GM18909 (cell line): ENCODE results near the gene TMEM107.
A peak's percentile ranks its signal among the peaks of the same experiment; 100 is the strongest.

Experiments
- ATAC-seq: cut with Tn5 transposase; IDR thresholded peaks from one replicate; pipeline ENCODE4 v1.9.1; 2021; ENCODE audit warnings: mild to moderate bottlenecking; ENCODE audit not compliant: unreplicated experiment, poor library complexity

Gene TMEM107

DNA sequence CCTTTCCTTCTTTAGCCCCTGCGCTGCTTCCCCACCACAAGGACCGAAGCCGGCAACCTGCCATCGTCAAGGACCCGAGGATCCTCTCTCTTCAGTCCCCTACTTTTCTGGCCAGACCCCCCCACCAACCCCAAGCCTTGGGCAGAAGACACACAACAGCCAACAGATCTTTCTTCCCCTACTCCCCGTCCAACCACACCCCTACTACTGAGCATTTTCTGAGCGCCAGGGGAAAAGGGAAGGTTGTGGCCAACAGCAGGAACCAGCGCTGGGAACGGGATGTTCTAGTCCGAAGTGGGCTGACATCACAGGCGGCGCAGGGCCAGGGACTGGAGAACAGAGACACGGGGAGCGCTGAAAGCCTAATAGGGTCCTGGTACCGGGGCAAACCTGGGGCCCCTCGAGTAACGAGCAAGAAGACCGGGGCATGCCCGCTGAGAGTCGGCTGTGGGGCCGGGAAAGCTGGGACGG is 24.5 kb downstream of the TMEM107 start:
- no peak for ATAC-seq

DNA sequence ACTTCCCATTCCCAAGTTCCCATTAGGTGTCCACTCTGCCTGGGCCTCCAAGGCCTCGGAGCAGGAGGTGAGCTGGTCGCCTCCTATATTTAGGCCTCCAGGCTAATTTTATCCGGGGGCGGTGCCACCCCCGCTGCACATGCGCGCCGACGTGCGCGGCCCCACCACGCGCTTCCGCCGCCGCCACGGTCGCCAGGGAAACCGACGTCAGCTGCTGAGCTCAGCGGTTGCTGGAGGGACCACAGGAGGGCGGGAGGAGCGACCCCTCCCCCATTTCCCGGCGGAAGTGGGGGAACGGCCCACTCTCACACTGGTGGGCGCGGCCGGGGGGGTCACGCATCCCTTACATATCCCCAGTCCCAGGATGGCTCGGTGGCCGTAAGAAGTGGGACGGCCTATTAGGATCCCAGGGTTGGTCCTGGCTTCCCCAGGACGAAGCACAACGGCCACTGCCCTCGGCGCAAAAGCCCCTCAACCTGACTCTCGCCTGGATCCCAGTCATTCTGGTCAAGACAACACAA is 25.0 kb downstream of the TMEM107 start:
- peak; percentile 41 for ATAC-seq

DNA sequence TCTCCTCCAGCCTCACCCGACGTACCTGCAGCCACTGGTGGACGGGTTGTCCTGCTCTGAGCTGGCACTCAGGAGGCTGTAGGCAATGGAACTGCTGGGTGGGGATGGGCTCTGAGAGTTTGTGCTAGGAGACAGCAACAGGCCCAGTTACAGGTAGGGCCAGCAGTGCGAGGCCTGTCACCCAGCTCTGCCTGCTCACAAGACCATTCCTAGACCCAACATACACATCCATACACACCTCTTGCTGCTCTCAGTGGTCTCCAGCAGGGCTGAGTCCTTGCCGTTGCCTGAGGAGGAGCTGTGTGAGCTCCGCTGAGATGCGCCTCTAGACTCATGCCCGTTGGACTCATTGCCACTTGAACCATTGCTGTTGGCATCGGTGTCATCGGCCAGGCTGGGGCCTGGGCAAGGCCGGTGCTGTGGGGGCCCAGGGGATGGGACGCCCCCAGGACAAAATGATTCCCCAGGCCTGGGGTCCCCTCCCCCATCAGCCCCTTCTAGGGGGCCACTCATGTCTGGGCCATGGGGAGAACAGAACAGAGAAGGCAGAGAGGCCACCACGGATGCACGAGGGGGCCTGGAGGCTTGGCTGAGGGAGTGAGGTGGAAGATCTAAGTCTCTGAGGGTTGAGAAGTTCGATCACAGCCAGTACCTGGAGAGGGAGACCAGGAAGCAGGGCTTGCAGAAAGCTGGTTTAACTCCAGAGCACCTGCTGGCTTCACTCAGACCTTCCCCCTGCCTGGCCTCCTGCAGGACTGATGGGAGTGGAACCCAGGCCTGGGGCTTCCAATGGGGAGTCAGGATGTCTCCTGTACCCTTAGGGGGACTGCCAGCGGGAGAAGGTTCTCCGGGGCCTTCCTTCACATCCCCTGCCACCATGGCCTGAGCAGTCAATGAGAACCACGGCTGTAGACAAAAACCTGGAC is 25.7 kb downstream of the TMEM107 start:
- ATAC-seq, result no peak

DNA sequence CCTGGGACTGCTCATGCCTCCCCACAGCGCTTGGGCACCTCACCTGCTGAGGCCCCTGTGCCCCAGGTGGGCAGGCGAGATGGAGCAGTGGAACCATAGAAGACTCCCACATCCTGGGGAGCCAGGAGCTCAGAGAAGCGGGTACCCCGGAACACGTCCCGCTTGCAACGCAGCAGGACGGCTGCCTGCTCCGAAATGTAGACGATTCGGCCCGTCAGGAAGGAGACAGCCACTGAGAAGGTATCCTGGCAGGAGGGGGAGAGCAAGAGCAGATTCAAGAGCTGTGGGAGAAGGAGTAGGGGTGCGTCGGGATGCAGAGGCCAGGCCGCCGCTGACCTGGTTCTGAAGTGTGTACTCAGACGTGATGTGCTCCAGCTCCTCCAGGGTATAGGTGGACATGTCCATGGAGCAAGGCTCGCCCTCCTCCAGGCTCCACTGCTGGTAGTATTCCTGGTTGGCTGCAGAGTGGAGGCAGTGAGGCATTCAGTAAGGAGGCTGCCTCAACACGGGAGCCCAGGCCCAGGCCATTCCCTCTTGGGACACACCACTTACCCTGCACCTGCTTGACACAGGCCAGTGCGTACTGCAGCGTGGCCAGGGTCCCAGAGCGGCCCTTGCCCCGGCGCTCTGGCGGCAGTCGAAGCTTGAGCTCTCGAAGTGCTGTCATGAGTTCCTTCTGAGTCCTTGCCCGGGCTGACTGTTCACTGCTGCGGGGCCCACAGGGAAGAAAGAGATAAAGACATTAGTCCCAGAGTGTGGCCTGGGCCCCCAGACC is 26.6 kb downstream of the TMEM107 start:
- ATAC-seq, result no peak

DNA sequence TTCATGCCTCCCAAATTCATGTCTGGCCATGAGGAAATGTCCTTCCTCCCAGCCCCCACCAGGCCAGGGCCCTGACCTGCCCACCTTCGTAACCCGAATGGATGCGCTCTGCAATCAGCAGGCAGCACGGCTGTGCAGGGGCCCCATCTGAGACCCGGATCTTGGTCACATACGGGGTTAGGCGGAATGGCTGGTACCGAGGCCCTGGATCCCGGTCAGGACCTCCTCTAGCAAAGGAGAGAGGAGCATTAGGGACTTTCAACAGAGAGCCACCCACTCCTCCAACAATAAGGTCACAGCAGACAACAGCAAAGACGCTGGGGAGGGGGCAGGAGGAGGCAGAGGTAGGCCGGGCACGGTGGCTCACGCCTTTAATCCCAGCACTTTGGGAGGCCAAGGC is 27.6 kb downstream of the TMEM107 start:
- ATAC-seq, result no peak

DNA sequence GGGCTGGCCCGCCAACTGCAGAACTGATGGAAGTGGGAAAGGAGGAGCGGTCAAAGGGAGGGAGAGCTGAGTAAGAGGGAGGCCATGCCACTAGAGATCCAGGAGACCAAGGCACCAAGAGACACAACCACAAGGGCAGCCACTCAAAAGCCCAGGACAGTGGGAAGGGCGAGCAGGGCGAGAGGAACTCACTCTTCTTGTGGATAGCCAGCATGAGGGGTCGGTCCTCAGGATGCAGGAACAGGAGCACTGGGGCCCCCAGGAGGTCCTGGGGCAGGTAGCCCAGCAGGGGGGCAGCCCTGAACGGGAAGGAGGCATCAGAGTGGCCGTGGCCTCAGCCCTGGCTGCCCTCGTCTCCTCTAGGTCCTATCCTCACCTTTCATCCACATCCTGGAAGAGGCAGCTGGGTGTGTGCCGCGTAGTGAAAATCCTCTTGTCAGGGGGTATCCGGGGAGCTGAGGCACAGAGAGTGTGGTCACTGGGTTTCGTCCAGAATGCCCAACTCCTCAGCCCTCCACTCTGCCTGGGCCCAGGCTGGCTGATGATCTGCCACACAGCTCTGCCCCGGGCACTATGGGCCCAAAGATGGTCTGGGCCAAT is 28.3 kb downstream of the TMEM107 start:
- ATAC-seq, result no peak

DNA sequence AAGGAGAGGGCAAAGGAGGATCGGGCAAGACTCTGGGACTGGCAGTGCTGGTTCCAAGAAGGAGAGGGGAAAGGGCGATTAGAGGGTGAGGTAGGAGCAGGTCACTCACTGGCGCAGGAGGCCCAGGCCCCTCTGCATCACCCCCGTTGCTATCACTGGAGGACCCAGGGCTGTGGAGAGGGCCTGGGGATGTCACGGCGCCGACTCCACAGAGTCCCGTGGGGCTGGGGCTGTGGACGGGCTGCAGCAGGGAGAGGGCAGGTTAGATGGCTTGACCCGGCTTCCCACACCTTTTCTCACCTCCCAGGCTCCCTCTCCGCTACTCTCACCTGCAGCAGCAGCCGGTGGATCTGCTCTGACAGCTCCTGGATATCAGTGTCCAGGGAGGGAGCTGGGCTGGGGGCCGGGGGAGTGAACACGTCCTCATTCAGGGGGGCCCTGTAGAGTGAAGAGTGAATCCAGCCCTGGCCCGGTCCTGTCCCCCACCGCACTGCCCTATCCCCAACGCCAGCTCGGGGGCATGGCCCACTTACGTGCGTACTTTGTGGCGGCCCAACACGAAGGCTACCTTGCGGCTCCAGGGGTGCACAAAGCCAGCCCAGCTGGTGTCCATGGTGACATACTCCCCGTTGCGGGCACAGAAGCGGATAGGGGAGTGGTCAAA is 28.9 kb downstream of the TMEM107 start:
- ATAC-seq, result no peak

DNA sequence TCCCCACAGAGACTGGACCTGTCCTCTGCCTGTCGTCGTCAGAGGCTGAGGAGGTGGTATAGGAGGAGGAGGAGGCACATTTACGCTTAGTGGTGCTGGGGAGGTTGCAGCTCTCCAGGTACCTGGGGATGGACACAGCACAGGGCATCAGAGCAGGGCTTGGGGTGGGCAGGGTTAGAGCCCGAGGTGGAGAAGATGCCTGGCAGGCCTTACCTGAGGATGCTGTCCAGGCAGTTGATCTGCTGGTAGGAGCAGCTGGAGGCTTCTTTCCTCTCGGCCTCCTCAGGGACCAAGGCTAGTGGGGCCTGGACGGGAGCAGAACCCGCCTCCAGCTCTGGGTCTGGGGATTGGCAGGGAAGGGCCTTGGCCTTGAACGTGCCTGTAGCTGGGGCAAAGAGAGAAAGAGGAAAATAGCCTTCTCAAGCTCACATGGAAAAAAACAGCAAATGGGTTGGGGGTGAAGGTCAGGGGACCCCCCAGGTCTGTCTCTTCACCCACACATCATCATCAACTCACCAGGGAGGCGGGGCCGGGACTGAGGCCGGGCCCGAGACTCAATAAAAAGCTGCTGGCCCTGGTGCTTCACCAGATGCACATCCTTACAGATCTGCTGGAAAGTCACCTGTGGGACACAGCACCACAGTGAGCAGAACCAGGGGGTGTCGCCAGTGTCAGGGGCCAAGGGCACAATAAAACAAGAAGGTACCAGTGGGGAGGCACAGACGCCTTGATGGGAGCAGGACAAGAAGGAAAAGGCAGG is 29.6 kb downstream of the TMEM107 start:
- ATAC-seq, result no peak

DNA sequence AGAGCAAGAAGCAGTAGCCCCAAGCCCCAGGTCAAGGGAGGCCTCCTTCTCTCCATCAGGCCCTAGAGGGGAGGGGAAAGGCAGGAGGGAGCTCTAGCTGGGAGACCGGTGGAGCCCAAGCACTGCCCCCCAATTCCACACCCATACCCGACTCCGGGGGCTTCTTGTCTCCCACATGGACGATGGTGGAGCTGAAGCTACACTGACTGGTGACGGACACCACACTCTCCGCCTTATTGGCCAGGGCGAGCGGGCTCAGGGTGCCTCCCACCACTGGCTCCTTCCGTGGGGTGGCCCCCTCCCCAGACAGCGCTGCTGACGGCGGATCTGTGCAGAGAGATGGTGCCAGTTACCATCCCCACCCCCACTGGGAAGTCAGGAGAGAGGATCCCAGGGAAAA is 30.4 kb downstream of the TMEM107 start:
- no peak for ATAC-seq

DNA sequence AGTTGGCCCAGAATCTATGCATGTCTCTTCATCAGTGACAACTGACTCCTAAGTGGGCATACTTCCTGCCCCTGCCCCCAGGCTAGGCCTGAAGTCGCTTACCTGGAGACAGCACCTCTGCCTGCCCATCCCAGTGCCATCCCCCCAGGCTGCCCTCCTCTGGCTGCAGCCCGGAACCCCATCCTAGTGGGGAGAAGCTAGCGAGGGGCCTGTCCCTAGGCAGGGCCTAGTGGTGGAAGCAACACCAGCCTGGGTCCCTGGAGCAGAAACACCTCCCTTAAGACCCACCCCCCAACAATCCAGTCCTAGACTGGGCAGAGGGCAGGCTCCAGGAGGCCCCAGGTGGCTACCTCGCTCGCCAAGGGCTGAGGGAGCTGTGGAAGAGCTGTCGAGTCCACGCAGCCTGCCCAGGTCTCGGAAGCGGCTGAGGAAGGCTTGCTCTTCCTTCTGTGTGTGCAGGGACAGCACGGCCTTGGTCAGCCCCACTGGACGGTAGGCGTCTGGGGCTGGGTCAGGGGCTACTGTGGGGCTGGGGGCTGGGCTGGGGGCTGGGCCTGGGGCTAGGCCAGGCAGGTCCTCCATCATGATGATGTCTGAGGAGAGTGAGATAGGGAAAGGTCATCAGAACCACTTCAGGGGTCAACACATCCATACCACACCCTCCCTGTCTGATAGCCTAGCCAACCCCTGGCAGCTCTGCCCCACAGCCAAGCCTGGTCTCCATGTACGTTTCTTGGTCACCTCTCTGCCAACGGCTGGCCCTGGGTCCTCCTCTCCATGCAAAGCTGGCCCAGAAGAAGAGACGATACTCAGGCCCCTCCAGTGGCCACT is 31.6 kb downstream of the TMEM107 start:
- ATAC-seq, result no peak

DNA sequence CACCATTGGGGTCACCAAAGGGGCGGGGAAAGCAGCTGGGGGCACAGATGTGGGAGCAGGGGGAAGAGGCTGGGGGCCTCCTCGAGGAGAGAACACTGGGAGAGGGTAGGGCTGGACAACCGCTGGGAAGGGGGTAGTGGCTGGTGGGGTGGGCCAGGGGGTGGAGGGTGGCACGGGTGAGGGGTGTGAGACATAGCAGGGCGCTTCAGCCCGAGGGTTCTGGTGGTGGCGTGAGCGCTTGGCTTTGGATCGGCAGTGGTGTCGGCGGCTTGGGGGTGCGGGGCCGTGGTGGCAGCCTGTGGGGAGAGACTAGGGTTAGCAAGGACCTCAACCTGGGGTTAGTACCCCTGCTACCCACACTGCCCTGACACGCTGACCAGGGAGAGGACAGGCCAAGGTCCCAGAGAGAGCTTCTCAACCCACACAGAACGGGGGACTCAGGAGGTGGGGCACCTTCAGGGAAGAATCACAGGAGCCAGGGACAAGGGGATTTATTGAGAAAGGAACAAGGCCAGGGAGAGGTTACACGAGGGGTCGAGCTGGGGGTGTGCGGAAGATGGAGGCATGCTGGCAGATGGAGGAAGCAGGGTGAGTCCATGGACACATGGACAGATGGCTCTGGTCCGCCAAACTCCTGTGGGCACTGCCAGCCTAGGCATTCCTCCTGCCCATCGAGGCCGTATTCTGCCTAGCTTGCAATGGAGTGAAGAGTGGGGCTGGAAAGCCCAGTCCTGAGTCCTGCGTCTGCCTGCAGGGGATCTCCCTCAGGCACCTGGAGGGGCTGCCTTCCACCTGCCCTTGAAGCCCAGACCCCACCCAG is 32.4 kb downstream of the TMEM107 start:
- ATAC-seq, result no peak

DNA sequence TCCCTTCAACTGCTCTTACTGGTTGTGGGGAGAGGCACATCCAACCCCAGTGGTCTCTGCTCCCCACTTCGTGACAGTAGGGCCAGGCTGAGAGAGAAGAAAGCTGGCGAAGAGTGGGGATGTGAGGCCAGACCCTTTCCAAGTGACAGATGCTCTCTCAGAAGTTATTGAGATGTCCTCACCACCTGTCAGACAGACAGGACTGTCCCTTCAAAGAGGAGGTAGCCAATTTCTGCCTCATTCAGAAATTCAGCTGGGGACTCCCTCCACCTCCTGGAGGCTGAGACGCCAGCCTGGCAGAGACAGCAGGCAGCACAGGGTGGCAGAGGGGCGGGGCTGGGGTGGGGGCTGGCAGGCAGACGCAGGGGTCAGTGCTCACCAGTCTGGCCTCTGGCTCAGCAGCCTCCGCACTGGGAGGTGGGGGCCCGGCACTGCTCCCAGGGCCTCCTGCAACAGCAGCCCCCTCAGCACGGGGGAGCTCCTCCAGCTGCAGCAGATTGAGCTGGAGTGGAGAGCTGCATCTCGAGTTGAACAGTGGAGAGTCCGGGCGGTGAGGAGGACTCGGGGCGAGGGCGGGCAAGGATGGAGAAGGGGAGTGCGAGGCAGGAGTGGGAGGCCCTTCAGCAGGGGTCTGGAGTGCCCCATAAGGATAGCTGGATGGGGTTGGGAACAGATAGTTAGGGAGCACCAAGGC is 33.1 kb downstream of the TMEM107 start:
- no peak for ATAC-seq

DNA sequence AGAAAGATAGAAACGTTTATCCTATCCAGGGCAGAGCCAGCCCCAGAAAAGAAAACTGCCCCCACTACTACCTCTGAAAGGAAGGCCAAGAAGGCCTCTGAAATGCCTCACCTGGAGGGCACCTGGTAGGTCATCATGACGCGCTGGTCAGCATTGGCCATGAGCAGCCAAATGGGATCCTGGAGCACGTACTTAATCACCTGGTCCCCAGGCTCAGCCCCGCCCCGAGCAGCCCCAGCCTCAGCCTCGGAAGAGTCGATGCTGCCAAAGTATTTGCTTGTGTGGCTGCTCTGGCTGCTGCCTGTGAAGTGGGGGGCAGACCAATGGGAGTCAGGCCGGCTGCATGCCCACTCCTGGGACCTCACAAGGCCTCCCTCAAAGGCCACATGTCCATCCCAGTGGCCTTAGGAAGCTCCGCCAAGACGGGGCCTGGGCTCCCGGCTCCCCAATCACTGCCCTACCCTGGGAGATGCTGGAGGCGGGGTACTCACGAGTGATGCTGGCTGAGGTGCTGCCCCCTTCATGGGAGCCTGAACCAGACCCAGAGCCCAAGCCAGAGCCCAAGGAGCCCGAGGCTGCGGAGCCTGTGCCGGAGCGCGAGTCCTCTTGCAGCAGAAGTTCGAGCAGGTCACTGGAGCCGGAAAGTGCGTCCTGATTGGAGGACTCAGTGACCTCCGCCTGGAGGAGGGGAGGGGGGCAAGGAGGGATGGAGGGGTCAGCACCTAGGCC is 33.9 kb downstream of the TMEM107 start:
- no peak for ATAC-seq

DNA sequence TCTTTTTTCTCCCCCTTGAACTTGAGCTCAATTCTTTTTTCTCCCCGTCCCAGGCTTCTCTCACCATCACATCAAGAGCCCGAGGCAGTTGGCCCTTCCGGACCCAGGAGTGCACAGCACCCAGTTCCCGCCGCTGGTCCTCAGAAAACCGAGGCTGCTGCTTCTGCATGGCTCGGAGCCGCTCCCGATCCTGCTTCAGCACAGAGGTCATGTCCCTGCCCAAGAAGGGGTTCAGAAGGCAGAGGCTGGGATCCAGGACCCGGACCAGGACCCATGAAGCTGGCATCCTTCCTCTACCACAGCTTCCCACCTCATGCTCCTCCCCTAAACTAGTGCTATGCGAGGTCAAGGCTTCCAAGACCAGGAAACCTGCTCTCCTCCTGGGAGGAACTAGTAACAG is 34.4 kb downstream of the TMEM107 start:
- no peak for ATAC-seq

DNA sequence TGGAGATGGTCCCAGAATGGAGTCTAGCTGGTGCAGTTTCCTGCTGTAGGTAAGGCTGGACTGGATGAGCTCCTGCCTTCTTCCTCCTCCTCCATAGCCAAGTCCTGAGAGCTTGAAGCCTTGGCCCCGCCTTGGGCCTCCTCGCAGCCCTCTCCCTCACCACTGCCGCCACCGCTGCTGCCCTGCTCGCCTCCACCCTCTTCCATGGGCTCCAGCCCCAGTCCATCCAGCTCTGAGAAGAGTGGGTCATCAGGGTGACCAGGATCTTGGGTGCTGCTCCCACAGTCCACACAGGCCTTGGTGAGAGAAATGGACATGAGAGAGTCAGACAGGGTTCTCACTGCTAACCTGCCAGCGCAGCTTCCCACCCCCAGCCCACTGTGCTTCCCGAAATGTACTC is 35.1 kb downstream of the TMEM107 start:
- ATAC-seq, result no peak
